ENCODE measurements around the gene RBKS.
"Not testable (repeated sequence)": the region's sequence is repeated elsewhere in the genome, so short reads cannot be mapped to it uniquely, and the experiment has no call there.

Gene RBKS

GRCh38 chr2:27762951-27763906 is 127.0 kb downstream of the RBKS start:
- DNase-seq (ENCODE audit: low read depth): peak; percentile 82

- no peak for DNase-seq (ENCODE audit: low read depth)
Observed at GRCh38 chr2:27756544-27757498, 133.4 kb downstream of the RBKS start.

GRCh38 chr2:27756091-27756490 is 134.1 kb downstream of the RBKS start:
- DNase-seq (ENCODE audit: low read depth): no peak

- no peak for DNase-seq (ENCODE audit: low read depth)
Observed at GRCh38 chr2:27754831-27755230, 135.4 kb downstream of the RBKS start.

- peak; percentile 82 for DNase-seq (ENCODE audit: low read depth)
Observed at GRCh38 chr2:27754138-27754588, 136.0 kb downstream of the RBKS start.

- DNase-seq (ENCODE audit: low read depth): no peak
Observed at GRCh38 chr2:27752551-27753237, 137.5 kb downstream of the RBKS start.

- no peak for DNase-seq (ENCODE audit: low read depth)
Observed at GRCh38 chr2:27751377-27751776, 138.8 kb downstream of the RBKS start.

GRCh38 chr2:27748803-27749554 is 141.2 kb downstream of the RBKS start:
- not testable (repeated sequence) for DNase-seq (ENCODE audit: low read depth)

GRCh38 chr2:27747827-27748352 is 142.3 kb downstream of the RBKS start:
- no peak for DNase-seq (ENCODE audit: low read depth)

GRCh38 chr2:27746325-27746724 is 143.9 kb downstream of the RBKS start:
- DNase-seq (ENCODE audit: low read depth): no peak

- not testable (repeated sequence) for DNase-seq (ENCODE audit: low read depth)
Observed at GRCh38 chr2:27745494-27745893, 144.7 kb downstream of the RBKS start.

GRCh38 chr2:27742571-27742970 is 147.6 kb downstream of the RBKS start:
- no peak for DNase-seq (ENCODE audit: low read depth)

GRCh38 chr2:27741673-27742072 is 148.5 kb downstream of the RBKS start:
- no peak for DNase-seq (ENCODE audit: low read depth)

- DNase-seq (ENCODE audit: low read depth): no peak
Observed at GRCh38 chr2:27739058-27739373, 151.2 kb downstream of the RBKS start.

- DNase-seq (ENCODE audit: low read depth): no peak
Observed at GRCh38 chr2:27738349-27739057, 151.7 kb downstream of the RBKS start.

- peak; percentile 76 for DNase-seq (ENCODE audit: low read depth)
Observed at GRCh38 chr2:27737676-27738348, 152.4 kb downstream of the RBKS start.

GRCh38 chr2:27736890-27737204 is 153.3 kb downstream of the RBKS start:
- DNase-seq (ENCODE audit: low read depth): no peak

- DNase-seq (ENCODE audit: low read depth): peak; percentile 32
Observed at GRCh38 chr2:27736031-27736889, 153.9 kb downstream of the RBKS start.
